ENCODE measurements around the gene HS3ST3B1. TPM values are rescaled to one million over a fixed set of nuclear protein-coding genes. Genes with fewer than 3 reads are reported as not detected.

HS3ST3B1 gene
- total RNA-seq, 1 experiment from 2014 or later = 22.3 TPM

DNA sequence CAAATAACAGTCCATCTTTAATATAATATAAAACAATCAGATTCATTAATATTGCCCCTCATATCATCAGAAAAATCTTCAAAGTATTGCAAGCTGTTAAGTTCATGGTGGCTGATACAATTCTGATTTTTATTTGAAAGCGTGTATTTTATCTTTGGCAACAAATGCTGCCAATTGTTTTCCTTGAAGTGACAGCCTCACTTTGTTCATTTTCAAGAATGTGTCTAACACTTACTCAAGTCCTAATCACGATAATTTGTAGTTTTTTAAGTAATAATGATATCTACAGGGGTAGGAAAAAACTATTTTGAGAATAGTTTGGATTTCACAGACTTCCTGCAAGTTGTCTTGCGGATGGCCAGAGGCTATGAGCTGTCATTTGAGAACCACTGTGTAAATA is 75.8 kb downstream of the HS3ST3B1 start (continued):
- TF ChIP-seq, protein P1, sequence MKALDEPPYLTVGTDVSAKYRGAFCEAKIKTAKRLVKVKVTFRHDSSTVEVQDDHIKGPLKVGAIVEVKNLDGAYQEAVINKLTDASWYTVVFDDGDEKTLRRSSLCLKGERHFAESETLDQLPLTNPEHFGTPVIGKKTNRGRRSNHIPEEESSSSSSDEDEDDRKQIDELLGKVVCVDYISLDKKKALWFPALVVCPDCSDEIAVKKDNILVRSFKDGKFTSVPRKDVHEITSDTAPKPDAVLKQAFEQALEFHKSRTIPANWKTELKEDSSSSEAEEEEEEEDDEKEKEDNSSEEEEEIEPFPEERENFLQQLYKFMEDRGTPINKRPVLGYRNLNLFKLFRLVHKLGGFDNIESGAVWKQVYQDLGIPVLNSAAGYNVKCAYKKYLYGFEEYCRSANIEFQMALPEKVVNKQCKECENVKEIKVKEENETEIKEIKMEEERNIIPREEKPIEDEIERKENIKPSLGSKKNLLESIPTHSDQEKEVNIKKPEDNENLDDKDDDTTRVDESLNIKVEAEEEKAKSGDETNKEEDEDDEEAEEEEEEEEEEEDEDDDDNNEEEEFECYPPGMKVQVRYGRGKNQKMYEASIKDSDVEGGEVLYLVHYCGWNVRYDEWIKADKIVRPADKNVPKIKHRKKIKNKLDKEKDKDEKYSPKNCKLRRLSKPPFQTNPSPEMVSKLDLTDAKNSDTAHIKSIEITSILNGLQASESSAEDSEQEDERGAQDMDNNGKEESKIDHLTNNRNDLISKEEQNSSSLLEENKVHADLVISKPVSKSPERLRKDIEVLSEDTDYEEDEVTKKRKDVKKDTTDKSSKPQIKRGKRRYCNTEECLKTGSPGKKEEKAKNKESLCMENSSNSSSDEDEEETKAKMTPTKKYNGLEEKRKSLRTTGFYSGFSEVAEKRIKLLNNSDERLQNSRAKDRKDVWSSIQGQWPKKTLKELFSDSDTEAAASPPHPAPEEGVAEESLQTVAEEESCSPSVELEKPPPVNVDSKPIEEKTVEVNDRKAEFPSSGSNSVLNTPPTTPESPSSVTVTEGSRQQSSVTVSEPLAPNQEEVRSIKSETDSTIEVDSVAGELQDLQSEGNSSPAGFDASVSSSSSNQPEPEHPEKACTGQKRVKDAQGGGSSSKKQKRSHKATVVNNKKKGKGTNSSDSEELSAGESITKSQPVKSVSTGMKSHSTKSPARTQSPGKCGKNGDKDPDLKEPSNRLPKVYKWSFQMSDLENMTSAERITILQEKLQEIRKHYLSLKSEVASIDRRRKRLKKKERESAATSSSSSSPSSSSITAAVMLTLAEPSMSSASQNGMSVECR (CRISPR knock-in tag; IDR thresholded peaks at IDR 0.05; ENCODE audit: borderline replicate concordance) = no peak
- no peak for TF ChIP-seq CREM (CRISPR knock-in tag; IDR thresholded peaks at IDR 0.05)
- TF ChIP-seq, protein P2, sequence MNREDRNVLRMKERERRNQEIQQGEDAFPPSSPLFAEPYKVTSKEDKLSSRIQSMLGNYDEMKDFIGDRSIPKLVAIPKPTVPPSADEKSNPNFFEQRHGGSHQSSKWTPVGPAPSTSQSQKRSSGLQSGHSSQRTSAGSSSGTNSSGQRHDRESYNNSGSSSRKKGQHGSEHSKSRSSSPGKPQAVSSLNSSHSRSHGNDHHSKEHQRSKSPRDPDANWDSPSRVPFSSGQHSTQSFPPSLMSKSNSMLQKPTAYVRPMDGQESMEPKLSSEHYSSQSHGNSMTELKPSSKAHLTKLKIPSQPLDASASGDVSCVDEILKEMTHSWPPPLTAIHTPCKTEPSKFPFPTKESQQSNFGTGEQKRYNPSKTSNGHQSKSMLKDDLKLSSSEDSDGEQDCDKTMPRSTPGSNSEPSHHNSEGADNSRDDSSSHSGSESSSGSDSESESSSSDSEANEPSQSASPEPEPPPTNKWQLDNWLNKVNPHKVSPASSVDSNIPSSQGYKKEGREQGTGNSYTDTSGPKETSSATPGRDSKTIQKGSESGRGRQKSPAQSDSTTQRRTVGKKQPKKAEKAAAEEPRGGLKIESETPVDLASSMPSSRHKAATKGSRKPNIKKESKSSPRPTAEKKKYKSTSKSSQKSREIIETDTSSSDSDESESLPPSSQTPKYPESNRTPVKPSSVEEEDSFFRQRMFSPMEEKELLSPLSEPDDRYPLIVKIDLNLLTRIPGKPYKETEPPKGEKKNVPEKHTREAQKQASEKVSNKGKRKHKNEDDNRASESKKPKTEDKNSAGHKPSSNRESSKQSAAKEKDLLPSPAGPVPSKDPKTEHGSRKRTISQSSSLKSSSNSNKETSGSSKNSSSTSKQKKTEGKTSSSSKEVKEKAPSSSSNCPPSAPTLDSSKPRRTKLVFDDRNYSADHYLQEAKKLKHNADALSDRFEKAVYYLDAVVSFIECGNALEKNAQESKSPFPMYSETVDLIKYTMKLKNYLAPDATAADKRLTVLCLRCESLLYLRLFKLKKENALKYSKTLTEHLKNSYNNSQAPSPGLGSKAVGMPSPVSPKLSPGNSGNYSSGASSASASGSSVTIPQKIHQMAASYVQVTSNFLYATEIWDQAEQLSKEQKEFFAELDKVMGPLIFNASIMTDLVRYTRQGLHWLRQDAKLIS (CRISPR knock-in tag; IDR thresholded peaks at IDR 0.05; ENCODE audit: borderline replicate concordance) = no peak
- TF ChIP-seq, protein P3, sequence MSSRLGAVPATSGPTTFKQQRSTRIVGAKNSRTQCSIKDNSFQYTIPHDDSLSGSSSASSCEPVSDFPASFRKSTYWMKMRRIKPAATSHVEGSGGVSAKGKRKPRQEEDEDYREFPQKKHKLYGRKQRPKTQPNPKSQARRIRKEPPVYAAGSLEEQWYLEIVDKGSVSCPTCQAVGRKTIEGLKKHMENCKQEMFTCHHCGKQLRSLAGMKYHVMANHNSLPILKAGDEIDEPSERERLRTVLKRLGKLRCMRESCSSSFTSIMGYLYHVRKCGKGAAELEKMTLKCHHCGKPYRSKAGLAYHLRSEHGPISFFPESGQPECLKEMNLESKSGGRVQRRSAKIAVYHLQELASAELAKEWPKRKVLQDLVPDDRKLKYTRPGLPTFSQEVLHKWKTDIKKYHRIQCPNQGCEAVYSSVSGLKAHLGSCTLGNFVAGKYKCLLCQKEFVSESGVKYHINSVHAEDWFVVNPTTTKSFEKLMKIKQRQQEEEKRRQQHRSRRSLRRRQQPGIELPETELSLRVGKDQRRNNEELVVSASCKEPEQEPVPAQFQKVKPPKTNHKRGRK (CRISPR knock-in tag; IDR thresholded peaks at IDR 0.05; ENCODE audit: borderline replicate concordance) = no peak
- TF ChIP-seq MXD4 (CRISPR knock-in tag; IDR thresholded peaks at IDR 0.05; ENCODE audit: borderline replicate concordance) = no peak
- TF ChIP-seq, protein P4, sequence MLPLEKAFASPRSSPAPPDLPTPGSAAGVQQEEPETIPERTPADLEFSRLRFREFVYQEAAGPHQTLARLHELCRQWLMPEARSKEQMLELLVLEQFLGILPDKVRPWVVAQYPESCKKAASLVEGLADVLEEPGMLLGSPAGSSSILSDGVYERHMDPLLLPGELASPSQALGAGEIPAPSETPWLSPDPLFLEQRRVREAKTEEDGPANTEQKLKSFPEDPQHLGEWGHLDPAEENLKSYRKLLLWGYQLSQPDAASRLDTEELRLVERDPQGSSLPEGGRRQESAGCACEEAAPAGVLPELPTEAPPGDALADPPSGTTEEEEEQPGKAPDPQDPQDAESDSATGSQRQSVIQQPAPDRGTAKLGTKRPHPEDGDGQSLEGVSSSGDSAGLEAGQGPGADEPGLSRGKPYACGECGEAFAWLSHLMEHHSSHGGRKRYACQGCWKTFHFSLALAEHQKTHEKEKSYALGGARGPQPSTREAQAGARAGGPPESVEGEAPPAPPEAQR (CRISPR knock-in tag; IDR thresholded peaks at IDR 0.05) = no peak

- no peak for DNase-seq (ENCODE audit: low spot score)
- Mint-ChIP-seq H3K36me3 (no peaks in the 10 kb centered on the region), H3K27me3 (ENCODE audit: low read depth) (no peaks in the 10 kb centered on the region), H3K9me3 (no peaks in the 10 kb centered on the region), H3K27ac (no peak overlapping the region), H3K4me1 (no peaks in the 10 kb centered on the region), H3K4me3 (no peak overlapping the region)
- ATAC-seq = no peak
- ChIA-PET POLR2A (no interaction called here), CTCF (no interaction called here)
- TF ChIP-seq, protein P5, sequence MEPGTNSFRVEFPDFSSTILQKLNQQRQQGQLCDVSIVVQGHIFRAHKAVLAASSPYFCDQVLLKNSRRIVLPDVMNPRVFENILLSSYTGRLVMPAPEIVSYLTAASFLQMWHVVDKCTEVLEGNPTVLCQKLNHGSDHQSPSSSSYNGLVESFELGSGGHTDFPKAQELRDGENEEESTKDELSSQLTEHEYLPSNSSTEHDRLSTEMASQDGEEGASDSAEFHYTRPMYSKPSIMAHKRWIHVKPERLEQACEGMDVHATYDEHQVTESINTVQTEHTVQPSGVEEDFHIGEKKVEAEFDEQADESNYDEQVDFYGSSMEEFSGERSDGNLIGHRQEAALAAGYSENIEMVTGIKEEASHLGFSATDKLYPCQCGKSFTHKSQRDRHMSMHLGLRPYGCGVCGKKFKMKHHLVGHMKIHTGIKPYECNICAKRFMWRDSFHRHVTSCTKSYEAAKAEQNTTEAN (CRISPR knock-in tag; IDR thresholded peaks at IDR 0.05) = no peak
- TF ChIP-seq ZNF219 (CRISPR knock-in tag; IDR thresholded peaks at IDR 0.05; ENCODE audit: borderline replicate concordance) = no peak
- TF ChIP-seq, protein P3 (CRISPR knock-in tag; IDR thresholded peaks at IDR 0.05; ENCODE audit: borderline replicate concordance) = no peak
- no peak for TF ChIP-seq ZNF423 (CRISPR knock-in tag; IDR thresholded peaks at IDR 0.05)
- TF ChIP-seq, protein P6, sequence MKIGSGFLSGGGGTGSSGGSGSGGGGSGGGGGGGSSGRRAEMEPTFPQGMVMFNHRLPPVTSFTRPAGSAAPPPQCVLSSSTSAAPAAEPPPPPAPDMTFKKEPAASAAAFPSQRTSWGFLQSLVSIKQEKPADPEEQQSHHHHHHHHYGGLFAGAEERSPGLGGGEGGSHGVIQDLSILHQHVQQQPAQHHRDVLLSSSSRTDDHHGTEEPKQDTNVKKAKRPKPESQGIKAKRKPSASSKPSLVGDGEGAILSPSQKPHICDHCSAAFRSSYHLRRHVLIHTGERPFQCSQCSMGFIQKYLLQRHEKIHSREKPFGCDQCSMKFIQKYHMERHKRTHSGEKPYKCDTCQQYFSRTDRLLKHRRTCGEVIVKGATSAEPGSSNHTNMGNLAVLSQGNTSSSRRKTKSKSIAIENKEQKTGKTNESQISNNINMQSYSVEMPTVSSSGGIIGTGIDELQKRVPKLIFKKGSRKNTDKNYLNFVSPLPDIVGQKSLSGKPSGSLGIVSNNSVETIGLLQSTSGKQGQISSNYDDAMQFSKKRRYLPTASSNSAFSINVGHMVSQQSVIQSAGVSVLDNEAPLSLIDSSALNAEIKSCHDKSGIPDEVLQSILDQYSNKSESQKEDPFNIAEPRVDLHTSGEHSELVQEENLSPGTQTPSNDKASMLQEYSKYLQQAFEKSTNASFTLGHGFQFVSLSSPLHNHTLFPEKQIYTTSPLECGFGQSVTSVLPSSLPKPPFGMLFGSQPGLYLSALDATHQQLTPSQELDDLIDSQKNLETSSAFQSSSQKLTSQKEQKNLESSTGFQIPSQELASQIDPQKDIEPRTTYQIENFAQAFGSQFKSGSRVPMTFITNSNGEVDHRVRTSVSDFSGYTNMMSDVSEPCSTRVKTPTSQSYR (CRISPR knock-in tag; IDR thresholded peaks at IDR 0.05) = no peak
- no peak for TF ChIP-seq E2F4 (CRISPR knock-in tag; IDR thresholded peaks at IDR 0.05; ENCODE audit: borderline replicate concordance, low read depth)
- TF ChIP-seq ATF1 (CRISPR knock-in tag; IDR thresholded peaks at IDR 0.05) = no peak
- TF ChIP-seq, protein P7, sequence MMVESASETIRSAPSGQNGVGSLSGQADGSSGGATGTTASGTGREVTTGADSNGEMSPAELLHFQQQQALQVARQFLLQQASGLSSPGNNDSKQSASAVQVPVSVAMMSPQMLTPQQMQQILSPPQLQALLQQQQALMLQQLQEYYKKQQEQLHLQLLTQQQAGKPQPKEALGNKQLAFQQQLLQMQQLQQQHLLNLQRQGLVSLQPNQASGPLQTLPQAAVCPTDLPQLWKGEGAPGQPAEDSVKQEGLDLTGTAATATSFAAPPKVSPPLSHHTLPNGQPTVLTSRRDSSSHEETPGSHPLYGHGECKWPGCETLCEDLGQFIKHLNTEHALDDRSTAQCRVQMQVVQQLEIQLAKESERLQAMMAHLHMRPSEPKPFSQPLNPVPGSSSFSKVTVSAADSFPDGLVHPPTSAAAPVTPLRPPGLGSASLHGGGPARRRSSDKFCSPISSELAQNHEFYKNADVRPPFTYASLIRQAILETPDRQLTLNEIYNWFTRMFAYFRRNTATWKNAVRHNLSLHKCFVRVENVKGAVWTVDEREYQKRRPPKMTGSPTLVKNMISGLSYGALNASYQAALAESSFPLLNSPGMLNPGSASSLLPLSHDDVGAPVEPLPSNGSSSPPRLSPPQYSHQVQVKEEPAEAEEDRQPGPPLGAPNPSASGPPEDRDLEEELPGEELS (CRISPR knock-in tag; IDR thresholded peaks at IDR 0.05) = no peak
- TF ChIP-seq ZNF671 (CRISPR knock-in tag; IDR thresholded peaks at IDR 0.05) = no peak
These were observed 80.7 kb downstream of the HS3ST3B1 start for GRCh38 chr17:14381606-14382005.

All from WTC11 (cell line).